GM12878 (cell line): ENCODE results near the gene ECI1. TPM values are rescaled to one million over a fixed set of nuclear protein-coding genes. Genes with fewer than 3 reads are reported as not detected.

Experiments
- ATAC-seq: fragments of 200-7000 bp; cut with Tn5 transposase; 3 replicates; pipeline ENCODE4 v1.9.1; 2020; ENCODE audit warnings: mild to moderate bottlenecking, moderate library complexity
- BruUV-seq: library from RNA; stranded (reverse); fragments of 400-500 nt; replicated peaks from 2 replicates; lab custom pipeline; 2021; lab: Mats Ljungman, UMichigan
- CTCF ChIA-PET: fragments of 300-600 bp; sonication (Branson Sonifier 250); formaldehyde crosslinking; extraction: SDS; loops from one replicate; lab custom pipeline; 2021; ENCODE audit warnings: inconsistent platforms; lab: Yijun Ruan, JAX
- POLR2A ChIA-PET: fragments of 350-600 bp; formaldehyde crosslinking; extraction: SDS; loops from one replicate; lab custom pipeline; 2021; ENCODE audit warnings: inconsistent platforms; lab: Charles Lee
- RAD21 ChIA-PET: fragments of 300-600 bp; sonication (Branson Sonifier 250); formaldehyde crosslinking; loops from one replicate; lab custom pipeline; 2023; ENCODE audit warnings: antibody characterized with exemption; ENCODE audit not compliant: unreplicated experiment; lab: Charles Lee
- SMC1A ChIA-PET: fragments of 300-600 bp; sonication (Branson Sonifier 250); formaldehyde crosslinking; loops from one replicate; lab custom pipeline; 2023; ENCODE audit not compliant: unreplicated experiment, uncharacterized antibody; lab: Charles Lee
- DNase-seq: peaks from one replicate; pipeline ENCODE4 v3.0.0-alpha.2; 2011; ENCODE audit warnings: low read depth, low spot score
- FAIRE-seq: peaks from 3 replicates; lab custom pipeline; 2011; peaks lifted over from hg19 to GRCh38; lab: Jason Lieb, UNC
- H2AFZ ChIP-seq: 2 replicates; pipeline ENCODE4 v1.6.0; 2011; ENCODE audit warnings: low read depth, low read length, control low read depth; ENCODE audit not compliant: control insufficient read depth
- H3K27ac ChIP-seq: 2 replicates; pipeline ENCODE4 v1.5.1; 2011; ENCODE audit warnings: control low read depth; ENCODE audit not compliant: control insufficient read depth, insufficient read depth
- H3K27me3 ChIP-seq, 2 experiments: replicated peaks in 1 of 2; 2 replicates each; pipeline versions ENCODE4 v1.6.0 to v1.6.1; 2011; ENCODE audit warnings: low read length in 1 of 2; ENCODE audit not compliant: control insufficient read depth in 2 of 2, insufficient read depth in 2 of 2
- H3K36me3 ChIP-seq, 2 experiments: 2 replicates each; pipeline ENCODE4 v1.5.1; 2011; ENCODE audit warnings: low read length in 1 of 2; ENCODE audit not compliant: control insufficient read depth in 2 of 2, insufficient read depth in 2 of 2
- H3K4me1 ChIP-seq: 2 replicates; pipeline ENCODE4 v1.6.1; 2011; ENCODE audit warnings: mild to moderate bottlenecking, low read length, moderate library complexity, mixed read lengths; ENCODE audit not compliant: control insufficient read depth, insufficient read depth
- H3K4me2 ChIP-seq: 2 replicates; pipeline ENCODE4 v1.6.0; 2011; ENCODE audit warnings: control low read depth; ENCODE audit not compliant: control insufficient read depth, insufficient read depth
- H3K4me3 ChIP-seq: fragments of 200-600 bp; sonication (generic); 2 replicates; pipeline ENCODE4 v1.5.1; 2016
- H3K79me2 ChIP-seq: 2 replicates; pipeline ENCODE4 v1.6.0; 2011; ENCODE audit warnings: low read length; ENCODE audit not compliant: control insufficient read depth, insufficient read depth
- H3K9ac ChIP-seq: 2 replicates; pipeline ENCODE4 v1.8.0; 2011; ENCODE audit warnings: low read length, control low read depth, mixed read lengths; ENCODE audit not compliant: control insufficient read depth, insufficient read depth
- H3K9me3 ChIP-seq: replicated peaks from 3 replicates; pipeline ENCODE4 v1.5.1; 2011; ENCODE audit warnings: mild to moderate bottlenecking, low read length; ENCODE audit not compliant: control insufficient read depth, insufficient read depth
- H4K20me1 ChIP-seq: 2 replicates; pipeline ENCODE4 v1.6.0; 2011; ENCODE audit not compliant: control insufficient read depth, insufficient read depth
- CEBPB ChIP-seq, 2 experiments: fragments of 150-350 bp in 1 of 2; IDR thresholded peaks; 2 replicates each; pipeline ENCODE4 v1.6.1; 2012 to 2014; ENCODE audit warnings: low read depth in 2 of 2, low read length in 2 of 2, borderline replicate concordance in 1 of 2, inconsistent platforms in 1 of 2
- ELK1 ChIP-seq: IDR thresholded peaks from 2 replicates; pipeline ENCODE4 v1.6.1; 2012; ENCODE audit warnings: low read depth, low read length, improper control_type of control experiment
- ESRRA ChIP-seq: IDR thresholded peaks from 2 replicates; pipeline ENCODE4 v1.6.1; 2012; ENCODE audit warnings: mild to moderate bottlenecking, low read length, improper control_type of control experiment
- HDAC2 ChIP-seq: fragments of 200-600 bp; sonication (generic); IDR thresholded peaks from 2 replicates; pipeline ENCODE4 v1.6.1; 2017
- KAT2A ChIP-seq: conservative IDR thresholded peaks from 2 replicates; pipeline ENCODE4 v1.6.1; 2011; ENCODE audit warnings: low read depth, low read length; ENCODE audit not compliant: control insufficient read depth
- REST ChIP-seq: IDR thresholded peaks from 2 replicates; pipeline ENCODE4 v1.6.1; 2012; ENCODE audit warnings: mild to moderate bottlenecking, low read depth, low read length
- SPI1 ChIP-seq: IDR thresholded peaks from 2 replicates; pipeline ENCODE4 v1.6.1; 2011; ENCODE audit warnings: low read depth, mild to moderate bottlenecking, low read length, moderate library complexity, borderline replicate concordance; ENCODE audit not compliant: insufficient read depth
- ZNF207 ChIP-seq: fragments of 450-650 bp; IDR thresholded peaks from 2 replicates; pipeline ENCODE4 v1.6.1; 2014; ENCODE audit warnings: antibody characterized with exemption, mild to moderate bottlenecking, borderline replicate concordance
- WGBS: methylation state at CpG from one replicate; pipeline ENCODE4 v1.1.6; 2016; ENCODE audit warnings: low lambda C conversion rate; ENCODE audit not compliant: insufficient replicate concordance, insufficient coverage; ENCODE audit errors: missing lambda C conversion rate; 5-methylcytosine and 5-hydroxymethylcytosine counted together
- in situ Hi-C: fragments of 300-500 bp; cut with MboI; formaldehyde crosslinking; loops from 9 replicates; pipeline ENCODE4 v1.14.3; 2018; ENCODE audit warnings: mixed read lengths
- intact Hi-C: fragments of 100-400 bp; cut with micrococcal nuclease; formaldehyde crosslinking; loops from one replicate; pipeline ENCODE4 v1.14.2; 2022; ENCODE audit not compliant: unreplicated experiment
- polyA plus RNA-seq, 11 experiments: library from polyadenylated mRNA; depleted of rRNA in 4 of 11; unstranded in 6 of 11; stranded (reverse) in 5 of 11; fragments of >200 nt; fragmentation: Nextera tagmentation in 4 of 11; fragmentation: Illumina TruSeq in 1 of 11; extraction: Ambion mirVana in 4 of 11; extraction: Trizol in 1 of 11; gene quantifications; 1 replicate in 1 of 11; 2 replicates in 10 of 11; pipeline versions ENCODE4 v1.2.1 to v1.2.3, GENCODE V29; 2011 to 2016; ENCODE audit warnings: inconsistent platforms in 2 of 11, missing spikeins in 2 of 11, low read depth in 1 of 11
- total RNA-seq, 4 experiments: library from RNA; depleted of rRNA in 3 of 4; stranded (reverse); fragments of >200 nt in 3 of 4; fragmentation: Illumina TruSeq in 1 of 4; extraction: Trizol in 1 of 4; gene quantifications; 2 replicates each; pipeline versions ENCODE4 v1.2.1 to v1.2.3, GENCODE V29; 2013 to 2021

ECI1 gene
- total and polyA plus RNA-seq, 10 of the 15 experiments (the other 5 are each of a cell fraction or from before 2014, with no cell fraction given) = 2.2 to 82.1 (median 24.8) TPM

DNA sequence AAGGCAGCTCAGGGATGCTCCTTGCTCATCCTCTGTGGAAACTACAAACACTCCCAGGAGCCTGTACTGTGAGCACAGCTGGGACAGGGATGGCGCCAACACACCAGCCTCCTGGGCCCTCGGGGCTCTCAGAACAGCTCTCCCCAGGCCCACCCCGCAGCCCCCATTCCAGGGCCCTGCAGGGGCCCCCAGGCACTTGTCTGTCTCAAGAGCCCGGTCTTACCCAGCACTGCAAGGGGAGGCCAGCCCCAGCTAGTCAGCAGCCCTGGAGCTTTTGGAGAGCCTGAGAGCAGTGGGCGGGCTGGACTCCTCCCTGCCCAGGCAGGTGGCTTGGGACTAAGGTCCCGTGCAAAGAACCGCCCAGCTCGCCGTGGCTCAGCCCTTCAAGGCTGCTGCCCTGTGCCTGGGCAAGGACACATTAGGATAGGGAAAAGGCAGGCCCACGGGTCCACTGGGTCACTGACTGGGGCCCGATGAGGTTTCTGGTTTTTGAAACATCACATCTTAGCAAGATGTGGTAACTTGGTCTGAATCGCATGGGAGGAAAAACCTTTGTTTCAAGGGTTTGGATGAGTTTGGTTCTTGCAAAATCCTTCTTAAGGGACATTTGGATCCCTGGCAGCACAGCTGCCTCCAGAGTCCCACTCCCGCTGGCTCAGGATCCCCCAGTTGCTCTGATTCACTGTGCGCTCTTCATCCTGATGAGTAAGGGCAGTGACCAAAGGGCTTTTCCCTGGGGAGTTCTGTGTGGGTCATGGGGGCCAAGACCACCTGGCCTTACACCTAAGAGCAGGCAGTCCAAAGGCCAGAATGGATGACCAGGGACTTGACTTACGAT is 12.3 kb downstream of the ECI1 start:
- 67% methylated on average over 13 of the region's 15 CpGs for WGBS
- CTCF ChIA-PET = no interaction called here
- Histone ChIP-seq H3K9ac (no peak overlapping the region), H3K4me1 (no peaks in the 10 kb centered on the region), H3K27me3 (no peaks in the 10 kb centered on the region), H3K79me2 (no peaks in the 10 kb centered on the region), H3K36me3 (peaks cover 0 to 21% of the 10 kb centered on the region in 2 experiments; a peak in 3 of 4 replicates)
- ATAC-seq (peak; percentile 10), FAIRE-seq (no peak), DNase-seq (no peak)
- SMC1A ChIA-PET = interaction anchor here (0.5 kb wide), 1 partner anchor 8 kb away, joined by 3 read pairs; no protein-coding TSS in a partner anchor
- no TSS peak for BruUV-seq
- POLR2A ChIA-PET = interaction anchor here (0.8 kb wide), 1 partner anchor 25 kb away, joined by 3 read pairs; the partner anchor contains the start of gene PGP
- RAD21 ChIA-PET = no interaction called here
- TF ChIP-seq REST (no peak), KAT2A (no peak), CEBPB (IDR thresholded peaks at IDR 0.05; ENCODE audit: borderline replicate concordance in 1 of 2, low read depth in 2 of 2, low read length in 2 of 2) (no peak), SPI1 (no peak), ZNF207 (no peak), HDAC2 (no peak), ELK1 (no peak), ESRRA (no peak)
- TF ChIP-seq, all 136 proteins: peak for 0
- no peak overlapping the region for H3K27ac ChIP-seq
- no peaks in the 10 kb centered on the region for H4K20me1 ChIP-seq
- in situ Hi-C loops (no loop called here), intact Hi-C loops (no loop called here)
- no peak overlapping the region for H2AFZ ChIP-seq
- H3K4me2 ChIP-seq = no peak overlapping the region
- H3K4me3 ChIP-seq = no peak overlapping the region
- H3K9me3 ChIP-seq = no peaks in the 10 kb centered on the region
